HG03558 (cell line): Measurements from ENCODE around the gene MTRFR.
A peak's percentile ranks its signal among the peaks of the same experiment; 100 is the strongest.
"Not testable (repeated sequence)": the region's sequence is repeated elsewhere in the genome, so short reads cannot be mapped to it uniquely, and the experiment has no call there.

Experiments
- ATAC-seq: cut with Tn5 transposase; IDR thresholded peaks from one replicate; pipeline ENCODE4 v1.9.1; 2021; ENCODE audit warnings: moderate number of reproducible peaks; ENCODE audit not compliant: unreplicated experiment; ENCODE audit errors: extremely low read depth

The MTRFR gene

GRCh38 chr12:123232807-123233504 is at the start of gene MTRFR, which contains the start of gene MPHOSPH9:
MTRFR (plus strand) TSS chr12:123233436; CDS start chr12:123253675, 20,239 bp downstream.
MPHOSPH9 (minus strand) TSS chr12:123233141; CDS start chr12:123230364, 2,777 bp downstream.
- peak; percentile 54 for ATAC-seq

GRCh38 chr12:123187637-123188036 is 45.6 kb upstream of the MTRFR start:
- ATAC-seq = no peak

- no peak for ATAC-seq
Measured at GRCh38 chr12:123199936-123200335, 33.3 kb upstream of the MTRFR start.

GRCh38 chr12:123200414-123200813 is 32.8 kb upstream of the MTRFR start:
- ATAC-seq = no peak

- not testable (repeated sequence) for ATAC-seq
Measured at GRCh38 chr12:123206794-123207193, 26.4 kb upstream of the MTRFR start.

- not testable (repeated sequence) for ATAC-seq
Measured at GRCh38 chr12:123207815-123208214, 25.4 kb upstream of the MTRFR start.

- ATAC-seq = peak; percentile 46
Measured at GRCh38 chr12:123223241-123223668, 10.0 kb upstream of the MTRFR start.

- ATAC-seq = no peak
Measured at GRCh38 chr12:123225443-123225842, 7.8 kb upstream of the MTRFR start.

- no peak for ATAC-seq
Measured at GRCh38 chr12:123227581-123228258, 5.5 kb upstream of the MTRFR start.

- ATAC-seq = no peak
Measured at GRCh38 chr12:123229051-123229450, 4.2 kb upstream of the MTRFR start.

GRCh38 chr12:123231931-123232330 is 1.3 kb upstream of the MTRFR start:
- no peak for ATAC-seq

- no peak for ATAC-seq
Measured at GRCh38 chr12:123232472-123232806, 797 bp upstream of the MTRFR start.

GRCh38 chr12:123233505-123234308 is 471 bp downstream of the MTRFR start:
- no peak for ATAC-seq

GRCh38 chr12:123237646-123238329 is 4.6 kb downstream of the MTRFR start:
- no peak for ATAC-seq

GRCh38 chr12:123238330-123238682 is 5.1 kb downstream of the MTRFR start:
- no peak for ATAC-seq

GRCh38 chr12:123238961-123239360 is 5.7 kb downstream of the MTRFR start:
- ATAC-seq = no peak

- no peak for ATAC-seq
Measured at GRCh38 chr12:123242116-123242904, 9.1 kb downstream of the MTRFR start.

- no peak for ATAC-seq
Measured at GRCh38 chr12:123243671-123244262, 10.5 kb downstream of the MTRFR start.

- ATAC-seq = no peak
Measured at GRCh38 chr12:123245678-123246077, 12.4 kb downstream of the MTRFR start.
